Activated CD4-positive, alpha-beta T cell treated with anti-CD3 and anti-CD28 coated beads for 4 hours (primary cell): Measurements from ENCODE around the gene LMLN.
A peak's percentile ranks its signal among the peaks of the same experiment; 100 is the strongest.
"Not testable (repeated sequence)": the region's sequence is repeated elsewhere in the genome, so short reads cannot be mapped to it uniquely, and the experiment has no call there.

Experiments
- DNase-seq, 2 donors: peaks; one replicate each; pipeline ENCODE4 v3.0.0-alpha.2; 2020

Gene LMLN

GRCh38 chr3:198027799-198028390 is 67.9 kb downstream of the LMLN start:
- no peak for DNase-seq

- no peak for DNase-seq
These were observed 68.7 kb downstream of the LMLN start for GRCh38 chr3:198028718-198029117.

GRCh38 chr3:198030125-198030524 is 70.1 kb downstream of the LMLN start:
- no peak for DNase-seq

- no peak for DNase-seq
These were observed 70.7 kb downstream of the LMLN start for GRCh38 chr3:198030726-198031125.

- DNase-seq, result no peak
These were observed 72.3 kb downstream of the LMLN start for GRCh38 chr3:198032039-198032936.

GRCh38 chr3:198043119-198043518 is 83.1 kb downstream of the LMLN start:
- DNase-seq, result no peak

GRCh38 chr3:198046120-198046857 is 86.3 kb downstream of the LMLN start:
- DNase-seq, result no peak

- no peak for DNase-seq
These were observed 88.4 kb downstream of the LMLN start for GRCh38 chr3:198048445-198048844.

GRCh38 chr3:198051836-198052235 is 91.8 kb downstream of the LMLN start:
- no peak for DNase-seq

- not testable (repeated sequence) for DNase-seq
These were observed 93.4 kb downstream of the LMLN start for GRCh38 chr3:198053462-198053861.

- no peak for DNase-seq
These were observed 101.4 kb downstream of the LMLN start for GRCh38 chr3:198061119-198062067.

- no peak for DNase-seq
These were observed 102.0 kb downstream of the LMLN start for GRCh38 chr3:198062068-198062465.

GRCh38 chr3:198064420-198064819 is 104.4 kb downstream of the LMLN start:
- no peak for DNase-seq

- DNase-seq, result no peak
These were observed 105.9 kb downstream of the LMLN start for GRCh38 chr3:198065897-198066296.

- DNase-seq, result no peak
These were observed 107.4 kb downstream of the LMLN start for GRCh38 chr3:198067416-198067815.

- no peak for DNase-seq
These were observed 110.9 kb downstream of the LMLN start for GRCh38 chr3:198070871-198071270.

- DNase-seq, result peak; percentile 47 to 59
These were observed 111.7 kb downstream of the LMLN start for GRCh38 chr3:198071602-198072287.

GRCh38 chr3:198076722-198077308 is 116.8 kb downstream of the LMLN start:
- no peak for DNase-seq

- DNase-seq, result peak; percentile 52 to 56
These were observed 119.9 kb downstream of the LMLN start for GRCh38 chr3:198079771-198080520.

GRCh38 chr3:198080521-198081384 is 120.7 kb downstream of the LMLN start:
- peak; percentile 68 to 70 for DNase-seq
